Activated CD4-positive, alpha-beta T cell treated with anti-CD3 and anti-CD28 coated beads for 4 hours (primary cell): Measurements from ENCODE around the gene EIF3K.
"Not testable (repeated sequence)": the region's sequence is repeated elsewhere in the genome, so short reads cannot be mapped to it uniquely, and the experiment has no call there.

ENCODE experiments used
- DNase-seq, 2 donors: peaks; one replicate each; pipeline ENCODE4 v3.0.0-alpha.2; 2020

Gene EIF3K, protein sequence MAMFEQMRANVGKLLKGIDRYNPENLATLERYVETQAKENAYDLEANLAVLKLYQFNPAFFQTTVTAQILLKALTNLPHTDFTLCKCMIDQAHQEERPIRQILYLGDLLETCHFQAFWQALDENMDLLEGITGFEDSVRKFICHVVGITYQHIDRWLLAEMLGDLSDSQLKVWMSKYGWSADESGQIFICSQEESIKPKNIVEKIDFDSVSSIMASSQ

DNA sequence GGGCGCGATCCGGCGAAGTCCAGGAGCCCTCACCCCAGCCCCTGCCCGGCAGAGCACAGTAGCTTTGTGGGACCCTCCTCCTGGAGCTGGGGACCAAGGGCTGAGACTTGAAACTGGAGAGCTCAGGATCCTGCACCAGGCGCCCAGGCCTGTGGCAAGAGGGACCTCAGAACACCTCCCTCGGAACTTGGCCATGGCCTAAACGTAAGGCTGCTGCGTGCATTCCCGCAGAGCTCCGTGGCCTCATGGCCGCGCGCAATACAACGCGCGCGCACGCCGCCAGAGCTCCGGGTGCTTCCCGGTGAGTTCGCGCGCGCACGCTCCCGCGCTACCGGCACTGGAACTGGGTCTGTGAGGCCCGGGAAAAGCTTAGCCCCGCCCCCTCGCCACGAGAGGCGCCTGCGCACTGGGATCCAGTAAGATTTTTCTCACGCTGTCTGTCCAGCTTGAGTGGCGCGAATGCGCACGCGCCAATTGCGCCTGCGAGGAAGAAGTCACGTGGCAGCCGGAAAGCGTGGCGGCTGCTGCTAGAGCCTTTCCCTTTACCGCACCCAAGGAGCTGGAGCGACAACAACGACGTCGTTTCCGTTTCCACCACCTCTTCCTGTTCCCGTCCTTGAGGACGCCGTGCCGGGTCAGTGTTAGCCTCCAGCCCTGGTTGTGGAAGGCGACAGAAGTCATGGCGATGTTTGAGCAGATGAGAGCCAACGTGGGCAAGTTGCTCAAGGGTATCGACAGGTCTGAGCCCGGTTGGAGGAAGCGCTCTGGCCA, at the start of gene EIF3K:
Gene EIF3K, plus strand, starts transcription at position 599 of the 771 bp plus-strand sequence. Its CDS starts 81 bp downstream, at position 680.
- peak; percentile 94 to 98 for DNase-seq

DNA sequence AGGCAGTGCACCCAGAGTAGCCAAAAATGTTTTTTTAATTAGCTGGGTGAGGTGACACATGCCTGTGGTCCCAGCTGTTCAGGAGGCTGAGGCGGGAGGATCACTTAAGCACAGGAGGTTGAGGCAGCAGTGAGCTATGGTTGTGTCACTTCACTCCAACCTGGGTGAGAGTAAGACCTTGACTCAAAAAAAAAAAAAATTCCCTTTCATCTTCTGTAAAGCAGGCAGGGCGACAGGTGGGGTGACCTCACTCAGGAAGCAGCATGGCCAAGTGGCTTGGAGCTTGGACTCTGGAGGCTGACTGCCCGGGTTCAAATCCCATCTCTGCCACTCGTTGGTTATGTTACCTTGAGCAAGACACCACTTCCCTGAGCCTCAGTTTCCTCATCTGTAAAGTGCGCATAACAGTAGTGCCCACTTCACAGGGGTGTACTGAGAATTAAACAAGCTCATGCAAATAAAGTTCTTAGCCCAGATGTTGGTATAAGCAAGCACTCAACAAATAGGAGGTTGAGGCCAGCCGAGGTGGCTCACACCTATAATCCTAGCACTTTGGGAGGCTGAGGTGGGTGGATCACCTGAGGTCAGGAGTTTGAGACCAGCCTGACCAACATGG, 49.5 kb upstream of the EIF3K start:
- DNase-seq, result no peak

DNA sequence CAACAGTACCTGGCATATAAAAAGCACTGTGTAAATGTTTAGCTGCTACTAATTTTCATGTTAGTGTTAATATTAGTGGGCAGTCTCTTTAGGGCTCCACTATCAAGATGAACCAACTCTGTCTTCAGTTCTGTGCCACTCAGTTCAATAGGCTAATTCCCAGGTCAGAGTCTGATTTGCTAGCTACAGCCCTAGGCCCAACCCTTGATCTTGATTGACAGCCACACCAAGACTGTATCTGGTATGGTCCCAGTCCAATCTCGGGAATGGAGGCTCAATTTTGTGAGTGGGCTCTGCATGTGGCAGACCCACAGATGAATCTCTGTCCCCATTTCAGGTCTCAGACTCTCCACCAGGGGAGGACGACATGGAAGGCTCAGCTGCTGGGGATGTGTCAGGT, 47.3 kb upstream of the EIF3K start:
- DNase-seq, result no peak

DNA sequence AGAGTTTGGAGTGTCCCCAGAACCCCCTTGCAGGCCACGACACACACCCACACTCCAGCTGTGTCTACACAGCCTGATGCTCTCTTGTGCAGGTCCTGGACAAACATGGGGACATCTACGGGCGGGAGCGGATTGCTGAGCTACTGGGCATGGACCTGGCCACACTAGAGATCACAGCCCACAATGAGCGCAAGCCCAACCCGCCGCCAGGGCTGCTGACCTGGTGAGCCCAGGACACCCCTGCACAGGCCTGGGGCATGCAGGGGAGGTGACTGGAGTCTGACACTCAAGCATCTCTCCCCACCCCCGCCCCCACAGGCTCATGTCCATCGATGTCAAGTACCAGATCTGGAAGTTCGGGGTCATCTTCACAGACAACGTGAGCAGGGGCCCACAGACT, 41.2 kb upstream of the EIF3K start:
- DNase-seq, result no peak

DNA sequence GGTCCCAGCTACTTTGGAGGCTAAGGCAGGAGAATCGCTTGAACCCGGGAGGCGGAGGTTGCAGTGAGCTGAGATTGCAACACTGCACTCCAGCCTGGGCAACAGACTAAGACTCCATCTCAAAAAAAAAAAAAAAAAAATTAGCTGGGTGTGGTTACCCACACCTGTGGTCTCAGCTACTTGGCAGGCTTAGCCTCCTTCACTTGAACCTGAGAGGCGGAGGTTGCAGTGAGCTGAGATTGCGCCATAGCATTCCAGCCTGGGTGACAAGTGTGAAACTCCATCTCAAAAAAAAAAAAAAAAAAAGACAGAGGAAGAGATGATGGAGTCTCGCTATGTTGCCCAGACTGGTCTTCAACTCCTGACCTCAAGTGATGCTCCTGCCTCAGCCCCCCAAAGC, 39.7 kb upstream of the EIF3K start:
- not testable (repeated sequence) for DNase-seq

DNA sequence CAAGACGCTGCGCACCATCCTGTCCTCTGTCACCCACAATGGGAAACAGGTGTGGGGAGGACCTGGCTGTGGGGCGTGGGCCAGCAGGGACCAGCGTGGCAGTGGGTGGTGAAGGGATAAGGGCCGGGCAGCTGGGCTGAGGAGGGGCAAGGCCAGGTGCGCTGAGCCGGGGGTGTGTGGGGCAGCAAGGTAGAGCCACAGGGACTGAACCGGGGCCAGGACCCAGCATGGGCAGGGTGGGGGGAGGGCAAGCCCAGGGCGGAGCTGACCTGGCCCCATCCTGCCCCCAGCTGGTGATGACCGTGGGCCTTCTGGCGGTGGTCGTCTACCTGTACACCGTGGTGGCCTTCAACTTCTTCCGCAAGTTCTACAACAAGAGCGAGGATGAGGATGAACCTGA, 38.9 kb upstream of the EIF3K start:
- DNase-seq, result no peak

DNA sequence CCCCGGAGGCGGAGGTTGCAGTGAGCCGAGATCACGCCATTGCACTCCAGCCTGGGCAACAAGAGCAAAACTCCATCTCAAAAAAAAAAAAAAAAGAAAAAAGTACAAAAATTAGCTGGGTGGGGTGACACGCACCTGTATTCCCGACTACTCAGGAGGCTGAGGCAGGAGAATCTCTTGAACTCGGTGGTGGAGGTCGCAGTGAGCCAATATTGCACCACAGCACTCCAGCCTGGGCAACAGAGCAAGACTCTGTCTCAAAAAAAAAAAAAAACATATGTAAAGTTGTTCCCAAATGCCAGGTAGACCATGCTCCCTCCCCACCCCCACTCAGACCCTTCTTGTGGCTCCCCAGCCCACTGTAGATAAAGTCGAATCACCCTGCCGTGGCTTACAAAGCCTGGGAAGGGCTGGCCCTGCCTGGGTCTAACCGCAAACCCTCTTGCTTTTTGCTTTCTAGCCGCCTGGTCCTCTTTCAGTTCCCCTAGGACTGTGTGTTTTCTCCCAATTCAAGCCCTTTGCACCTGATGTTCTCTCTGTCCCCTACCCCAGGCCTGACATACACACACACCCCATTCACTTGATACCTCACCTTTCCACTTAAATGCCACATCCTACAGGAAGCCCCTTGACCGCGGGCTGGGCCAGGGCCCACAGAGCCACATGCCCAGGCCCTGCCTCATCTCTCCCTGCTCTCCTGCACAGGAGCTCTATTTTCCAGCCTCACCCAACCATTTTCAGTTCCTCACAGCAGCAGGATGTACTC, 35.6 kb upstream of the EIF3K start:
- DNase-seq, result no peak

DNA sequence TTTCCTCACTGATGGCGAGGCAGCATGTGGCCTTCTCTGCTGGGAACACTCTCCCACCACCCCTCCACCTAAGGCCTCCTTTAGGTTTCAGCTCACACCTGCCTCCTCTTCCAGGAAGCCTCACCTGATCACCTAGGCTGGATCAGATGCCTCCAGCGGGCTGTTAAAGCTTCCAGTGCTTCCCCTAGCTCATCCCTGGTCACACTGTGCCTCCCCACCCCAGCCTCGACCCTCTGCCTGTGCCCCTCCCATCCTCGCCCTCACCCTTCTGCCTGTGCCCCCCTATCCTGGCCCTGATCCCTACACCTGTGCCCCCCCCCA, 35.0 kb upstream of the EIF3K start:
- DNase-seq, result no peak

DNA sequence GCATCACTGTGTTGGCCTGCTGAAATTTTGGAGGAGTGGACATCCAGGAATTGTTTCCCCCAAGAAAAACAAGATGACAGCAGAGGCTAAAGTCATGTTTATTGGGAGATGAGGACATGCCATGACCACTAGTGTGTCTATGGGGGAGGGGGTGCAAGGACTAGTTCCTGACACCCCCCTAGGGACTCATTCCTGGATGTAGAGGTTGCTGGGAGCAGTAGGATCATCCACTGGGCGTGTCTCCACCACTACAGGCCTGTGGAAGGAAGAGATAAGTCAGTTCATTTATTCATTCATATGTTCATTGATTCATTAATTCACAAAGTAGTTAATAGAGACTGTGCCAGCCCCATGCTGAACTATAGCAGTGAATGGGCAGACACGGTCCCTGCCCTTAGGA, 31.4 kb upstream of the EIF3K start:
- no peak for DNase-seq

DNA sequence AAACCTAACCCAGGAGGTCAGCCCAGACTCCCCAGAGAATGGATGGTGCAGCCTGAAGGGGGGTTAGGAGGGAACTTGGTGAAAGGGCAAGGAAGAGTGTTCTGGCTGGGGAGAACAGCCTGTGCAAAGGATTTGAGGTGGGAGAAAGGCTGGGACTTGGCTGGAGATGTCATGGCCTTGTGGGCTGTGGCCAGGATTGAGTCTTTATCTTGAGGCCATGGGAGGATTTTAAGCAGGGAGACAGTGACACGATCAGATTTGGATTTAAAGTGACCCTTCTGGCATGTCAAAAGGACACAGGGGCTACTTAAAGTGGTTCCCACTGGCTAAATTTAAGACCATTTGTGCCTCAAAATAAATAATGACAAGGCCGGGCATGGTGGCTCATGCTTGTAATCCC, 30.9 kb upstream of the EIF3K start:
- DNase-seq, result no peak

DNA sequence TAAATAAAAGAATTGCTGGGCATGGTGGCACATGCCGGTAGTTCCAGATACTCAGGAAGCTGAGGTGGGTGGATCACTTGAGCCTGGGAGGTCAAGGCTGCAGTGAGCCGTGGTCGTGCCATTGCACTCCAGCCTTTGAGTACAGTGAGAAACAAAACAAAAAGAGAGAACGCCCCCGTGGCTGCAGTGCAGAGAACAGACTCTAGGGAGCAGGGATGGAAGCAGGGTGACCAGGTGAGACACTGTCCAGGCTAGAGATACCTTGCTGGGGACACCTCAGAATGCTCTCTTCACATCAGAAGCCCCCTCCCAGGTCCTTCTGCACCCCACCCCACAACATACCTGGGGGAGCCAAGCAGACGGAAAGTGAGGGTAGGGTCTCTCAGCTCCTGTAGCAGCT, 26.0 kb upstream of the EIF3K start:
- DNase-seq, result no peak

DNA sequence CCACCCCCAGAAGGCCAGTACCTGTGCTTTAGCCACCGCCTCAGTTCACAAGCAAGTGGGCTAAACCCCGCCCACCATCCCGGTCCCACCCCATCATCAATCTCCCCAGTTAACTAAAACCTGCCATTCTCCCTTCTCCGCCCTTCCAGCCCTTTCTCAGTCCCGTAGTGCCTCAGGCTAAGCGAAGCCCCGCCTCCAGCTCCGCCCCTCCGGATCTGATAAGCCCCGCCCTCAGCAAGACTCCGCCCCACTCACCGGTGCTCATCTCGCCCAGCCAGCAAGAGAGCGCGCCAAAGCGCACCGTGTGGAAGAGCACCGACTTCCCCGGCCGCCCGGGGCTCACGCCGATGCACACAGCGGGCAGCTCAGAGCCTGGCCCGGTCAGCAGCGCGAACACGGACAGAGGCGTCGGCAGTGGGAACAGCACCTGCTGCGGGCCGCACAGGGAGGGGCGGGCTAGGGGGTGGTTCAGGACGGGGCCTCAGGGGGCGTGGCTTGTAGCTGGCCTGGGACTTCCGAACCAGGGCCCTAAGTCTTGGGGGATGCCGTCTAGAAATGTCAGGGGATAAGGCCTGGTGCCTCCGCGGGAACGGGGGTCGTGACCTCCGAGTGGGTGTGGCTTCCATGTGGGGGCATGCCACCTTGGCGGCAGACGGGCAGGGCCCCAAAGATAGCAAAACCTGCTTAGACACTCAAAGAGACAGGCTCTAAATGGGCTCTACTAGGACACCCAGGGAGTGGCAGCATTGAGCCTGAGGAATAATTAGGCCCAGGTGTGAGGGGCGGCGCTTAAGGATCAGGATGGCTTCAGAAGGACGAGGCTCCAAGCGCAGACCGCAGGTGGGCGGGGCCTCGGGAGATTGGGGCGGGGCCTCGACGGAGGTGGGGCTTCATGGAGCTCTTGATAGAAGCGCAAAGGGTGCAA, 22.7 kb upstream of the EIF3K start:
- DNase-seq, result peak; percentile 13 to 14

DNA sequence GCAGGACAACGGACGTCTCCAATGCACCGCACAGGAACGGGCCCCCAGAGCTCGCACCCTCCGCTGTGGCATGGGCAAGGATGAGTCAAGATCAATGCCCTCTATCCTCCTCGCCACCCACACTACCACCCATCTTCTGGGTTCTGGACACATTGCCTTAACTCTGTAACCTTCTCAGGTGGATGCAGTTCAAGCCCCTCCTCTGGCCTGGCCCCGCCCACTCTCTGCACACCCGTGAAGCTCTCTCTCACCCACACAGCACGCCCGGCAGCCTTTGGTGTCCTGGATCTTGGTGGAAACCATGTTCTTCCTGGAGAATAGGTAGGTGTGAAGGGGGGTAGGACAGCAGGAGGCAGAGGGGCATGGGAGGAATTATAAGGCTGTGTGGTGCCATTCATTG, 21.9 kb upstream of the EIF3K start:
- DNase-seq, result no peak

DNA sequence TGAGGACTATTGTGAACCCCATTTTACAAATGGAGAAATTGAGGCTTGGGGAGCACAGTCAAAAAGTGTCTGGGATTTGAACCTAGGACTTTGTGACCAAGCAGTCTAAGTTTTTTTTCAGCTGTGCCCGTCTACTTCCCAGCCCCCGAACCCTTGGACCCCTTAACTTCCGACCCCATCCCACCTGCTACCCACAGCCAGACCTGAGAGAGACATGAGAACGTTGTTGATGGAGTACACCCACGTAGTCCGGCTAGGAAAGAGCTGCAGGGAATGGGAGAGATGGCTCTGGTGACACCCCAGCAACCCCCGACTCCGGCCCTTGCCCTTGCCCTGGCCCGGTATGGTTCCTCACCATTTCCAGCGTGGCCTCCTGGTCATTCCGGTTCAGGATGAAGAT, 19.3 kb upstream of the EIF3K start:
- DNase-seq, result no peak

DNA sequence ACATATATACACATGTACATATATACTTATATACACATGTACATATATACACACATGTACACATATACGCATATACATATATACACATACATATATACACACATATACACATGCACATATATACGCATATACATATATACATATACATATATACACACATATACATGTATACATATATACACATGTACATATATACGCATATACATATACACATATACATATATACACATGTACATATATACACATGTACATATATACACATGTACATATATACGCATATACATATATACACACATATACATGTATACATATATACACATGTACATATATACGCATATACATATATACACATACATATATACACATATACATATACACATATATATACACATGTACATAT, 16.1 kb upstream of the EIF3K start:
- DNase-seq, result not testable (repeated sequence)

DNA sequence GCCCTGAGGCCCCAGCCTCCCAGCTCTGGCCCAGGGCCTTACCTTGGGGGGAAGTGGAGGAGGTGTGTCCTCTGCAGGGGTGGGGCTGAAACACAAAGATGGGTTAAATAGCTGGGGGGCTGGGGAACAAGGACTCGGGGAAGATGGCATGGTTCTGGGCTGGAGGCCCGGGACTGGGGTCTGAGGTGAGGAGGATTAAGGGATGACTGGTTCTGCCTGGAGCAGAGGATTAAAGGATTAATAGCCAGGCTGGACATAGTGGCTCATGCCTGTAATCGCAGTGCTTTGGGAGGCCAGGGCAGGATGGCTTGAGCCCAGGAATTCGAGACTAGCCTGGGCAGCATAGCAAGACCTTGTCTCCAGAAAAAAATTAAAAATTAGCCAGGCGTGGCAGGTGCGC, 12.9 kb upstream of the EIF3K start:
- DNase-seq, result no peak

DNA sequence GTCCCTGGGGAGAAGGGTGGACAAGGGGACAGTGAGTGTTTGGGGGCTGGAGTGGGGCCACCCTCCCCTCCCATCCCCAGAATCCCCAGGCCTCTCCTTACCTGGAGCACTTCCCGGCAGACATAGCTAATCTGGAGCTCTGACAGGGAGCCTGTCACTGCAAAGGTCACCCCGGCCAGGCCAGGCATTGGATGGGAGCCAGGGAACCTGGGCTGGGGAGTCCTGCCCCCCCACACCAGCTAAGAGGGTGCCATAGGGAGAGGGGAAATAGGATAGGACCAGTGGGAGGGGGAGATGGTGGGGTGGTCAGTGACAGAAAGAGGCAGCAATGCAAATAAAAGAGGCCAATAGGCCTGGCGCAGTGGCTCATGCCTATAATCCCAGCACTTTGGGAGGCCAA, 4.7 kb upstream of the EIF3K start:
- no peak for DNase-seq

DNA sequence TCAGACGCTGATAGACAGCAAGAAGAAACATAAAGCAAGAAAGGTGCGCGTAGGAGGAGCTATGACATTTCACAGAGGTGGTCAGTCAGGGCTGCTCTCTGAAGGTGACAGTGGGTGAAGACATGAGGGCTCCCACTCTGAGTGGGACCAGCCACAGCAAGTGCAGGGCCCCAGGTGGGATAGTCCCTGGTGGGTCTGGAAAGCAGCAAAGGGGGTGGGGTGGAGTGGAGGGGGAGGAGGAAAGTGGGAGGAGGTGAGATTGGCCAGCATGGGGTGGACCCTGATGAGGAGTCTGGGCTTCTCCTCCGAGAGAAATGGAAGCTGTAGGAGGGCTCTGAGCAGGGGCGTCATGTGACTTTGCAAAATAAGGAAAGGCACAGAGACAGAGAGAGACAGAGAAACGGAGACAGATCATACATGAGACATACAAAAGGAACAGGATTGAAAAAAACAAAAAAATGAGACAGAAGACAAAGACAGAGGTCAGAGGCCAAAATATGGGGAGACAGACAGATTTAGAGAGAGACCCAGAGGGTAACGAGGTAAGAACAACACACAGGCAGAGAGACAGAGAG, 3.9 kb upstream of the EIF3K start:
- DNase-seq, result no peak

DNA sequence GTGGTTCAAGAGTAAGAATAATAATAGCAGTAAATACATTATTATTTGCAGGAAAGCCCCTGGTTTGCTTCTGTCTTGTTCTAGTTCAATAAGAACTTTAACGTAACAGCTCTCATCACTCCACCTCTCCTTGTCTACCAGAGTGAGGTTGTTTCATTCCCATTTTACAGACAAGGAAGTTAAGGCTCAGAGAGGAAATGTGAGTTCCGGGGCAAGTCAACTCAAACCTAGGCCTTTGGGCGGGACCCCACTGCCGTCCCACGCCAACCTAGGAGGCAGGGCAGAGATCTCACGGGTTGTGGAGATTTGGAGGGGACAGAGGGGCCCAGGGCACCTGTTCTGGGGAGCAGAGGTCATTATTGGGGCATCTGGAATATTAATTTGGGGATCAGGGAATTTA, 2.7 kb upstream of the EIF3K start:
- DNase-seq, result no peak

DNA sequence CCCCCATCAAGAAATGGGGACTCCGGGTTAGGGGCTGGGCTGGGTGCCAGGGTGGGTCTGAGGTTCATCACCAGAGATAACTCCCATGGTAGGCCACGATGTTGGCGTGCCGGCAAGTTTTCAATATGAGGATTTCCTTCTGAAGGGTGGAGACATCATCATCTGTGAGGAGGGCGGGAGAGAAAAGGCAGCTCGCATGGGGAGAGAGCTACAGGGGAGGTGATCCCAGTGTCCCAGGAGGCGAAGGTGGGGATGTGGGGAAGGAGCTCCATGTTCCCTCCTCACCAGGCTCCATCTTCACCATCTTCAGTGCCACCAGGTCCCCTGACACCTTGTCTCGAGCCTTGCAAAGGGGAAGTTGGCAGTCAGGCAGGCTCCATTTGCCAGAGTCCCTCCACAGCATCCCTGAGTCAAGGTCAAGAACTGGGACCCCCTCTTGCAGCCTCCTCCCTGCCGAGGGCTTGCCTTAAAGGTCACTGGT, 1.7 kb upstream of the EIF3K start:
- no peak for DNase-seq

DNA sequence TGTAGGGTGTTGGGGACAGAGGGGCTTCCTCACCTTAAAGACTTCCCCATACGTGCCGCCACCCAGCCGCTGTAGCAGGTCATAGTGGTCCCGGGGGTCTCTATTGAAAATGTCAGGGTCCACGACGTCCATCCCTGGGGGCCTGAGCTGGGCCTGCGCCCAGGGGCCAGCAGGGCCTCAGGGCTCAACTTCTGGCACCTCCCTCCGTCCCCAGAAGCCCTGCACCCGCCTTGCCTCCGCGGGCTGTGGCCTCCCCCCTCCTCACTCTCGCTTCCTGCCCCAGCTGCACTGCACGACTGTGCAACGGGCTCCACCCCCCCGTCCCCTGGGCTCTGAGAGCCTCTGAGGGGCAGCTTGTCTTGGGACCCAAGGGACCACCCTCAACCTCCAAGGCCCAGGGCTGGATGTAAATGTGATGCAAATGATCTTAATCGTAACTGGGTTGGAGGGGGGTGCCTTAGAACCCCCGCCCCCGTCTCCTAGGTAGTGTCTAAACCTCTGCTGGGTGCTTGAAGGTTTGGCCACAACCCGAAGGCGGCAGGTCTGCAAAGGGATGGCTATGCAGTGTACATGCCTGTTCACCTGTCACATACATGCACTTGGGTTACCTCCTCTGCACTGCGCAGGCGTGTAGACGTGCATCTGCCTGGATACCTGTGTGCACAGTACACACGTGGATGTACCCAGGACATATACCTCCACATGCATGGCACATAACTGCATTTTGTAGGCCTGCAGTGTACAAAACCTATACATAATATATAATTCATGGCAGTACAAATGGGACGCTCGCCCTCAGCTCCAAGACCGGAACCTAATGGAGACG, 1.0 kb upstream of the EIF3K start, which contains the start of gene MAP4K1:
Gene MAP4K1, minus strand, starts transcription at position 190 of the 826 bp plus-strand sequence. Its CDS starts 58 bp downstream, at position 132.
- peak; percentile 56 to 62 for DNase-seq
